Chondrocyte (in vitro differentiated cells): ENCODE data around the gene NISCH. TPM values are rescaled to one million over a fixed set of nuclear protein-coding genes. Genes with fewer than 3 reads are reported as not detected.

Experiments used
- DNase-seq: peaks from one replicate; pipeline ENCODE4 v3.0.0; 2021; ENCODE audit warnings: mixed read lengths, low spot score
- H3K27ac Mint-ChIP-seq: one replicate; pipeline ENCODE4 v1.8.0; 2021; ENCODE audit warnings: mild to moderate bottlenecking, moderate library complexity, mixed read lengths; ENCODE audit not compliant: unreplicated experiment
- H3K27me3 Mint-ChIP-seq: 2 replicates; pipeline ENCODE4 v1.8.0; 2021; ENCODE audit warnings: low read depth, mixed read lengths
- H3K36me3 Mint-ChIP-seq: 2 replicates; pipeline ENCODE4 v1.8.0; 2021; ENCODE audit warnings: low read depth, mixed read lengths
- H3K4me1 Mint-ChIP-seq: 2 replicates; pipeline ENCODE4 v1.8.0; 2021; ENCODE audit warnings: low read depth, mild to moderate bottlenecking, mixed read lengths
- H3K4me3 Mint-ChIP-seq: one replicate; pipeline ENCODE4 v1.8.0; 2021; ENCODE audit warnings: mild to moderate bottlenecking, moderate library complexity, mixed read lengths; ENCODE audit not compliant: unreplicated experiment
- H3K9me3 Mint-ChIP-seq: 2 replicates; pipeline ENCODE4 v1.8.0; 2021; ENCODE audit warnings: low read depth, mixed read lengths
- CTCF ChIP-seq: fragments of 200-600 bp; sonication (generic); IDR thresholded peaks from 2 replicates; pipeline ENCODE4 v1.5.0; 2021; ENCODE audit warnings: antibody characterized with exemption, mild to moderate bottlenecking, moderate library complexity
- total RNA-seq: library from RNA; stranded (reverse); gene quantifications from 3 replicates; pipeline ENCODE4 v1.2.1, GENCODE V29; 2021

The NISCH gene
- total RNA-seq, 1 donor from 2014 or later: 101 TPM

- no peak for TF ChIP-seq CTCF
- Mint-ChIP-seq H3K4me1 (peaks cover 5% of the 10 kb centered on the region), H3K27ac (no peak overlapping the region), H3K4me3 (no peak overlapping the region), H3K36me3 (no peaks in the 10 kb centered on the region), H3K27me3 (peaks cover 3% of the 10 kb centered on the region), H3K9me3 (no peaks in the 10 kb centered on the region)
- DNase-seq: no peak
Observed at GRCh38 chr3:52509753-52510328, 54.4 kb downstream of the NISCH start.

GRCh38 chr3:52511509-52511908 lies 56.1 kb downstream of the NISCH start:
- no peaks in the 10 kb centered on the region for H3K36me3 Mint-ChIP-seq
- no peak overlapping the region for H3K4me3 Mint-ChIP-seq
- H3K9me3 Mint-ChIP-seq: no peaks in the 10 kb centered on the region
- TF ChIP-seq CTCF: no peak
- H3K4me1 Mint-ChIP-seq: peaks cover 5% of the 10 kb centered on the region
- DNase-seq: no peak
- peaks cover 3% of the 10 kb centered on the region for H3K27me3 Mint-ChIP-seq
- peak overlapping the region; percentile 22 for H3K27ac Mint-ChIP-seq

- H3K4me3 Mint-ChIP-seq: no peak overlapping the region
- no peak for TF ChIP-seq CTCF
Observed at GRCh38 chr3:52512105-52512504, 56.7 kb downstream of the NISCH start.

GRCh38 chr3:52512727-52513126 lies 57.3 kb downstream of the NISCH start:
- no peaks in the 10 kb centered on the region for H3K9me3 Mint-ChIP-seq
- TF ChIP-seq CTCF: no peak

More at GRCh38 chr3:52512105-52512504, 56.7 kb downstream of the NISCH start:
- Mint-ChIP-seq H3K27ac (no peak overlapping the region), H3K9me3 (no peaks in the 10 kb centered on the region), H3K4me1 (peaks cover 5% of the 10 kb centered on the region), H3K36me3 (no peaks in the 10 kb centered on the region), H3K27me3 (peaks cover 3% of the 10 kb centered on the region)
- DNase-seq: no peak

GRCh38 chr3:52513281-52513680 lies 57.9 kb downstream of the NISCH start:
- no peak overlapping the region for H3K27ac Mint-ChIP-seq
- no peaks in the 10 kb centered on the region for H3K4me1 Mint-ChIP-seq
- H3K27me3 Mint-ChIP-seq: peaks cover 3% of the 10 kb centered on the region
- no peaks in the 10 kb centered on the region for H3K36me3 Mint-ChIP-seq
- TF ChIP-seq CTCF: no peak
- no peaks in the 10 kb centered on the region for H3K9me3 Mint-ChIP-seq
- no peak overlapping the region for H3K4me3 Mint-ChIP-seq
- no peak for DNase-seq

More at GRCh38 chr3:52512727-52513126, 57.3 kb downstream of the NISCH start:
- no peak overlapping the region for H3K4me3 Mint-ChIP-seq
- no peaks in the 10 kb centered on the region for H3K36me3 Mint-ChIP-seq
- H3K27ac Mint-ChIP-seq: no peak overlapping the region
- no peak for DNase-seq
- H3K27me3 Mint-ChIP-seq: peaks cover 3% of the 10 kb centered on the region
- H3K4me1 Mint-ChIP-seq: no peaks in the 10 kb centered on the region
